VCaP (cell line): ENCODE results near the gene COX7A2.
A peak's percentile ranks its signal among the peaks of the same experiment; 100 is the strongest.

Experiments used
- H3K27ac ChIP-seq: fragments of 450-650 bp; 2 replicates; pipeline ENCODE4 v1.5.1; 2017
- CTCF ChIP-seq: fragments of 450-650 bp; conservative IDR thresholded peaks from 2 replicates; pipeline ENCODE4 v1.5.1; 2017; ENCODE audit warnings: mild to moderate bottlenecking, moderate library complexity

COX7A2 gene

DNA sequence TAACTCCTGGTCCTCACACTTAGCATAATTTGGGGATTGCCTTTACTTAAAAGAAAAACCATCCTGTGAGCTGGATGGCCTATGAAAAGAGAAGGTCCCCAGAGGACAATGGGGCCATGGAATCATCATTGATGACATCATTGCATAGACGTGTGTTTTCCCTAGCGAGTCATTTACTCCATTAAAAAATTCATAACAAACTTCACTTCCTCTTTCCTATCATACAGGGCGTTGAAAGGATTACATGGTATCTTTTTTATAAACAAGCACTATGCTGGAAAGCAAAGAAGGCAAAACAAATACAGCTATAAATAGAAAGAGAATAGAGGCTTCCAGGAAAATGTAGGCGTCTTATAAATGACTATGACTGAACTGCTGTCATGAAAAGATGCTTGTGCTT, 26.4 kb downstream of the COX7A2 start:
- no peak for TF ChIP-seq CTCF
- no peak overlapping the region for H3K27ac ChIP-seq

- H3K27ac ChIP-seq: no peak overlapping the region
- TF ChIP-seq CTCF: no peak
These were observed 28.3 kb downstream of the COX7A2 start for GRCh38 chr6:75215291-75215690.

GRCh38 chr6:75213732-75214131, 29.9 kb downstream of the COX7A2 start:
- H3K27ac ChIP-seq: no peak overlapping the region
- no peak for TF ChIP-seq CTCF

DNA sequence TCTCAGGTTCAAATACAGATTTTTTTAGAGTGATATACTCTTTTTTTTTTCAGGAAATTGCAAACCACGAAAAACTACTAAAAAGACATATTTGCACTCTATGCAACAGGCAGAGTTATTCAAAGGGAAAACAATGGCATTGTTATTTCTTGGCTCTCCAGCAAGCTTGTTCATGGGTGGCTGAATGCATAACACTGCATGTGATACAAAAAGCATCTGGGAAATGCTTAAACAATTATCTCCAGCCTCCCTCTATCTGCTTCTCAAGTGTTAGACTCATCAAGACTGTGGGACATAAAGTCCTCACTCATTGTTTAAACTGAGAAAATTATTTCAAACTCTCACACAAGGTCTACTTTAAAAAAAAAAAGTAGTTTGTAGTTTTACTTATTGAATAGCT, 30.5 kb downstream of the COX7A2 start:
- no peak overlapping the region for H3K27ac ChIP-seq
- TF ChIP-seq CTCF: no peak

DNA sequence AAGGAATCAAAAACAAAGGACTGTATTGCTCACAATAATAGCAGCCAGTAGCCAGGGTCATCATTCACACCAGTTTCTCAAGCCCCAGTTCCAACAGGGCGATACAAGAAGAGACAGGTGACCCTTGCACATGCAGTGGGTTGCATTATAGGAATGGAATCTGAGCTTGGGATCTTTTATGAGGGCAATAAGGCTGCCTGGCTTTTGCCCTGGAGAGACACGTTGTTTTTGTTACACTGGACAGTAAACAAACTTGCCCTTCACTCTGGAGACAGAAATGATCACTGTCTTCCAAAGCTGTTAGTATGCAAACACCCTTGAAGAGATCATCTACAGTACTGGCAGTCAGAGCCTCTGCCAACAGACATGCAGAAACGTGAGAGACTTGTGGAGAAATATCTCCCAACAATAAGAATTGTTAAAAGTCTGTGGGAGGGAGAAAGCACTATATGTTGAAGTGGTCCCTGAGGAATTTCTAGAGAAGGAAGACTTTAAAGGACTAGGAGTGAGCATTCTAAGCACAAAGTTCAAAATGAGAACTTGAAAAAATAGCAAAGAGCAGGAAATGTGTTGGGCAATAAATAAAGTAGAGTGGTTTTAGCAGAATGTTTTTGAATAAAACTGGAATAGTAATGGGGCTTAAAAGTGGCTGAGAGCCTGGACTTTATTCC, 31.5 kb downstream of the COX7A2 start:
- no peak for TF ChIP-seq CTCF
- H3K27ac ChIP-seq: no peak overlapping the region

- TF ChIP-seq CTCF: peak; percentile 82
- no peak overlapping the region for H3K27ac ChIP-seq
These were observed 32.5 kb downstream of the COX7A2 start for GRCh38 chr6:75210885-75211739.

GRCh38 chr6:75209184-75209723, 34.3 kb downstream of the COX7A2 start:
- no peak overlapping the region for H3K27ac ChIP-seq
- peak; percentile 54 for TF ChIP-seq CTCF
